ENCODE measurements around the gene DCST2.

DNA sequence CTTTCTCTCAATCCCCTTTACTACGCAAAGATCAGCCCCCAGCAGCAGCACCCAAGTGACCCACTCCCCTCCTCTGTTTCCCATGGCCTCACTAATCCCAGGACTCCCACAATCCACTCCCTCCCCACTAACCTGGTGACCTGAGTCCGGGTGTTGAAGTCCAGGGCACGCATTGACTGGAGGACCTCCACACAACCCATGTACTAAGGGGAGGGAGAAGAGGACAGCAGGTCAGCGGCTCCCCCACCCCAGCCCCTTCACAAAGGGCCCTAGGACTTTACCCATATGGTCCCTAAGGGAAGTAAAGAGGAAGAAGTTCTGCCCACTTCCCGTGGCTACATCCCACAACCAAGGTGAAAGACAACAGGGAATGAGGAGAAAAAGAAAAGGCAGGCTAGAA, 64.3 kb downstream of the DCST2 start:
- no peak for TF ChIP-seq BRCA1 (IDR thresholded peaks at IDR 0.05; ENCODE audit: low read depth, low read length)
- no peak for TF ChIP-seq CREB1 (IDR thresholded peaks at IDR 0.05; ENCODE audit: low read depth)
- no peak for TF ChIP-seq SREBF2 (IDR thresholded peaks at IDR 0.05; ENCODE audit: low read length)
- TF ChIP-seq, protein P1, sequence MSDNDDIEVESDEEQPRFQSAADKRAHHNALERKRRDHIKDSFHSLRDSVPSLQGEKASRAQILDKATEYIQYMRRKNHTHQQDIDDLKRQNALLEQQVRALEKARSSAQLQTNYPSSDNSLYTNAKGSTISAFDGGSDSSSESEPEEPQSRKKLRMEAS (IDR thresholded peaks at IDR 0.05; ENCODE audit: low read depth, low read length): no peak
- no peak for TF ChIP-seq EED (IDR thresholded peaks at IDR 0.05; ENCODE audit: low read depth)
- no peak for TF ChIP-seq JUND (IDR thresholded peaks at IDR 0.05; ENCODE audit: low read depth, low read length)
- no peak for TF ChIP-seq ATF3 (IDR thresholded peaks at IDR 0.05; ENCODE audit: borderline replicate concordance, extremely low read depth, low read depth, low read length)
- no peak for TF ChIP-seq CTCF (IDR thresholded peaks at IDR 0.05 in 2 of 3, conservative IDR thresholded peaks at IDR 0.05 in 1 of 3; ENCODE audit: control insufficient read depth in 2 of 3, extremely low read depth in 1 of 3, insufficient read depth in 1 of 3, low read depth in 3 of 3, low read length in 3 of 3)
- no peak for TF ChIP-seq RUNX3 (IDR thresholded peaks at IDR 0.05; ENCODE audit: low read length)
